Stimulated activated CD4-positive, alpha-beta T cell treated with anti-CD3 and anti-CD28 coated beads, Interleukin-1b, Interleukin-23, amount 100 ng/mL, for 1 hour (primary cell): ENCODE data around the gene C1orf198.

ENCODE experiments used
- DNase-seq, 2 donors: peaks; one replicate each; pipeline ENCODE4 v3.0.0-alpha.2; 2020; ENCODE audit warnings: low read depth in 2 of 2

The C1orf198 gene

DNA sequence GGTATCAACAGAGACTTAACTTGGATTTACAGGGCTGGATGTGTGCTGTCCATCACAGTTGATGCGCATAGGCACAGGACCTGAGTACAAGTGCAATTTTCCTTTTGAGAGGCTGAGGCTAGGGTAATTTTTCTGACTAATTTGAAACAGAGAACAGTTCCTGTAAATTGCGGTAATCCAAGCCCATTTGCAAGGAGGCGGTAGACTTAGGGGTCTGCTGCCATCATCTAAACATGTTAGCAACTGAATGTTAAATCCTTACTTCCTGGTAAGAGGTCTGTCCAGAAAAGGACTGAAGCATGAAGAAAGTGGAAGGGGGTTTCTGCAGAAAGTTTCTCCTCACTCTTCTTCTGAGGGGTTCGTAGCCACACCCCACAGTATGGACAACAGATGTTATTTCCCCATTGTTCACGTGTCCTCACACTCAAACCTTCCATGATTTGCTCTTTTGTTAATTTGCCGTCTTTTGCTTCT, 23.7 kb upstream of the C1orf198 start:
- DNase-seq, result no peak

DNA sequence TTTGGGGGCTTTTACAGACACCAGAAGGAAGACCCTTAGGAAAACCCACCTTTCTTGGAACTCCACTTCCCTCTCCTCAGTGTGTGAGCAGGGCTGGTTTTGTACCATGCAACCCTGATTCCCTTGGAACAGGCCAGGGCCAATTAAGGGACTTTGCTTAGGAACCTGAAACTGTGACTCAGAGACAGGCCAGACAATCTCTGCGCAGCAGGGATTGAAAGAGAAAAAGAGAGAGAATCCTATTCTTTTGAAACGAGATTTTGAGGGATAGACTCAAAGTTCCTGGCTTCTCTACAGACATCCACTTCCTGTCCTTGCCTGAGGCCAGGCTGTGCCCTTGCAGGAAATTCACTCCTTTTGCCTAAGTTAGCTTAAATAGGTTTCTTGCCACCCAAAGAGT, 23.1 kb upstream of the C1orf198 start:
- no peak for DNase-seq

DNA sequence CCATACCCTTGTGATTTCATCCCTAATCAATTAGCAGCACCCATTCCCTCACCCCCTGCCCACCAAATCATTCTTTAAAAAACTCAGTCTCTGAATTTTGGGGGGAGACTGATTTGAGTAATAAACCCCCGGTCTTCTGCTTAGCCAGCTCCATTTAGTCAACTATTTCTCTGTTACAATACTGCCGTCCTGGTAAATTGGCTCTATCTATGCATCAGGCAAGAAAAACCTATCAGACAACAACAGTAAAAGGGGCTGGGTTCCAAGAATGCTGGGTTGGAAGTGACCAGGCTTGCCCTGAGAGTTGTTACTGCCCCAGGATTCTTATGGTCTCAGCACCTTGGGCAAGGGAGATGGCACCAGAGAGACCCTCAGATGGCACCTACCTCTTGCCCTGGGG, 16.3 kb upstream of the C1orf198 start:
- DNase-seq, result no peak

DNA sequence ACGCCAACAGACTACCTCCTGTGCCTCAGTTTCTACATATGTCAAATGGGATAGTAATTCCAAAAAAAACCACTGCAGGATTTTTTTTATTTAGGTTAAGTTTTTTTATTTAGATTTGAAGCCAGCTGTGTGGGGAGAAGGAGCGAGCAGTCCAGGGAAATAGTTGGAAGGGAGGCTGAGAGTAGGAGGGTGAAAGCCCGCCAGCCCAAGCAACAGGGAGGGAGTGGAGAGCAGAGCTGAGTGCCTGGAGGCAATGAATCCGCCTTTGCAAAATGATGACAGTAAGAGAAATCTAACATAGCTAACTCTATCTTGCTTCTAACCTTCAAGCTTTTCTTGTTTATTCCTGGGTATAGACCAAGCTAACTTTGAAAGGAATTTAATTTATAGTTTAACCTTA, 15.6 kb upstream of the C1orf198 start:
- DNase-seq, result no peak

DNA sequence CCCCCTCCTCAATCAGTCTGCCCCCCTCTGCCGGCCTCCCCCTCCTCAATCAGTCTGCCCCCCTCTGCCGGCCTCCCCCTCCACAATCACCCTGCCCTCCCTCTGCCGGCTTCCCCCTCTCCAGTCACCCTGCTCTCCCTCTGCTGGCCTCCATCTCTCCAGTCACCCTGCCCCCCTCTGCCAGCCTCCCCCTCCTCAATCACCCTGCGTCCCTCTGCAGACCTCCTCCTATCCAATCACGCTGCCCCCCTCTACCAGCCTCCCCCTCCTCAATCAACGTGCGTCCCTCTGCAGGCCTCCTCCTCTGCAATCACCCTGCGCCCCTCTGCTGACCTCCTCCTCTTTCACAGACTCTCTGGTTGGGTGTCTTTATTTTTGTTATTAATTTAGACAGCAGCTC, 11.5 kb upstream of the C1orf198 start:
- DNase-seq, result no peak

DNA sequence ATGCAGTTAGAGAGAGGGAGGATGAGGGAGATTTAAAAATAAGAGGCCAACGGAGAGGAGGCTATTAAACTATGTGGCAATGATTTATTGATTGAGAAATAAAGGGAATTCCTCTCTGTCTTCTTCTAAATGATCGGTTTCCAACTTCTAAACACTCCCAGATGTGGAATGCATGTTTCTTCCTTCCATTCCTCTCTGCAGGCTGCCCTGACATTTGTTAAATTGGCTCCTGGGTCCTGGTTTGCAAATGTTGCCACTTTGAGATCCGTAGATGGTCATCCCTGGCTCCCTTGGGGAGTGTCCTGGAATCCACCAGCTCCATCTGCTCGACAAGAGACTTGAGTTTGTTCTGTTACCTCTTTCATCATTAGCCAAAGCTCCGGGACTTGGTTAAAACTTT, 10.3 kb upstream of the C1orf198 start:
- no peak for DNase-seq

DNA sequence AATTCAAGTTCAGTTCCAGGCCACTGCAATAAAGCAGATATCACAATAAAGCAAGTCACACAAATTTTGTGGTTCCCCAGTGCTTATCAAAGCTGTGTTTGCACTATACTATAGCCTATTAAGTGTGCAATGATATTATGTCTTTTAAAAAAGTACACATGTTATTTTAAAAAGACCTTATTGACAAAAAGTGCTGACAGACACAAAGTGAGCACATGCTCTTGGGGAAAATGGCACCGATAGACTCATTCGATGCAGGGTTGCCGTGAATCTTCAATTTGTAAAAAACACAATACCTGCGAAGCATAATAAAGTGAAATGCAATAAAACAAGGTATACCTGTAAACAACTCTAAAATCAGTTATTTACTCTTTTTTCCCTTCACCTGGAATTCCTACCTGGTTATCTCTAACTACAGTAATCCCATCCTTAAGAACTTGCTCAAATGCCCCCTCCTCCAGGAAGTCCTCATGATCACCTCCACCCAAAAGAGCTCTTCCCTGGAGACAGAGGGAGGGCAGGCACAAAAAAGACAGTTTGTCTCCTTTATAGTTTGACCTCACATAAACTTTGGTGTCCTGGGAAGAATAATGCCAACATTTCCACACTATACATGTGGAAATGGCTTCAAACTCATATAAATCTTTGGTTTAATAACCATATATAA, 9.7 kb upstream of the C1orf198 start:
- no peak for DNase-seq

DNA sequence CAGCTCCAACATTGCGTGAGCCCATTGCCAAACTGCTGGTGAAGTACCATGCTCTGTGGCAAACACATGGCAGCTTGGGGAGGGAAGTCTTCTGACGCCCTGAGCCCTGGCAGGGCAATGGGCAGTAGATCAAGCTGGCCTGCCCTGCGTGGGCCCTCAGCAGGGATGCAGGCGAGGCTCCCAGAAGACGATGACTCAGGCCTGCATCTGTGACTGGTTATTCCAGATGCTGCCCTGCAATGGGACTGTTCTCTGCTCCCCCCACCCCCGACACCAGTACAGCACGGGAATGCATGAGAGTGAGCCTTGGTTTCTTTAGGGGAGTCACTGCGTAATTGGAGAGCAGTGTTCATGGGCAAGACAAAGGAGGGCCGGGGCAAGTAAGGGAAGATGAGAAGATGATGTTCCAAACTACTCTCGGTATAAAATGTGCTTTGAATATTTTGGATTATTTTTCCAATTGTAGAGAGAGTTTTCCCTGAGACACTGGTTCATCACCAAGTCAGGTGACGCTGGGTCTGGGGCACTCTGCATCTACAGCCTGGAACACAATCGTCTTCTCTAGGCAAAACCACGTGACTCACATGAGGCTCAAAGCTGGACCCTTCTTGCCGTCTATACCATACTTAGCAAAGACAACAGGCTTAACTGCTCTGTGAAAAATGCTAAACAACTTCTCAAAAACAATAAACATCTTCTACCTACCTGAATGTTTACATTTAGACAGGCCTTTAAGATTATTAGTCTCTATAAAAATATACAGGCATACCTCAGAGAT, 9.0 kb upstream of the C1orf198 start:
- no peak for DNase-seq

DNA sequence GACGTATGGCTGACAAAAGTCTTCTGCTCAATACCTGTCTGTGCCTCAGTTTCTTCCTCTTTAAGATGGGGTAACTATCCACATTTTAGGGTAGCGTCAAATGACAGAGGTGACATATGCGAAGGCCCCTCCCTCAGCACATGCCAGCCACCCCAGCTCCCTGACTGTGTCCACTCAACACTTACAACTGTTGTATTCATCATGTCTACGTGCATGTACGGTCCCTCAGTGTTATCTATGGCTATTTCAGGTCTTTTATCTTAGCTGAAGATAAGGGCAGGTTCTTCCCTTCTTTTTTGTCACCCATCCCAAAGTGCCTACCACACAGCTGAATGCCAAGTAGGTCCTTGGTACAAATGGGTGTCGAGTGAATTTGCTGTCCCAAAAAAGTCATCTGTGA, 8.3 kb upstream of the C1orf198 start:
- no peak for DNase-seq

DNA sequence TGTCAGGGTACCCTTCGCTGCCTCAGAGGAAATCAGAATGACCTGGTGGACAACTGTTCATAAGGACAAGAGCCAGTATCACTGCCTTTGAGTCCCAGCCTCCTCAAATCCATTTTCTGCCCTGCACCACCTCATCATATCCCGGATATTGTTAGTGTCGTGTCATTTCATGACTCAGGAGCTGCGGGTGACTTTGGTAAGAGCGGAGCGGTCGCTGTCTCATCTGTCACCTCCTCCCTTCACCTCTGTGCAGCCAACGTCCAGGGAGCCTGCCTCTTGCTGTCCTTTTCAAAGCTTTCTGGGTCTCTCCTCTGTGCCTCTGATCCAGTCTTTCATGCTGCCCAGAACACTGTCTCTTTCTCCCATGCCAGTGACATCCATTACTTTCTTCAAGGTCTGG, 7.0 kb upstream of the C1orf198 start:
- DNase-seq, result no peak

DNA sequence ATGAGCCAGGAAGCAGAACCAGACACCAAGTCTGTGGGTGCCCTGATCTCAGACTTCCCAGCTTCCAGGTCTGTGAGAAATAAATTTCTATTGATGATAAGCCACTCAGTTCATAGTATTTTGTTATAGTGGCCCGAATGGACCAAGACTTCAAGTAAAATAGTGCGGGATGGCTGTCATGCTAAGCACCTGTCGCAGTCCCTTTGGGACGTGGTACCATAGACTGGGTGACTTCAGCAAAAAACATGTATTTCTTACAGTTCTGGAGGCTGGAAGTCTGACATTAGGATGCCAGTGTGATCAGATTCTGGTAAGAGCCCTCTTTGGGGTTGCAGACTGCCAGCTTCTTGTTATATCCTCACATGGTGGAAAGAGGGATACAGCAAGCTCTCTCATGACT, 2.6 kb upstream of the C1orf198 start:
- DNase-seq, result no peak

DNA sequence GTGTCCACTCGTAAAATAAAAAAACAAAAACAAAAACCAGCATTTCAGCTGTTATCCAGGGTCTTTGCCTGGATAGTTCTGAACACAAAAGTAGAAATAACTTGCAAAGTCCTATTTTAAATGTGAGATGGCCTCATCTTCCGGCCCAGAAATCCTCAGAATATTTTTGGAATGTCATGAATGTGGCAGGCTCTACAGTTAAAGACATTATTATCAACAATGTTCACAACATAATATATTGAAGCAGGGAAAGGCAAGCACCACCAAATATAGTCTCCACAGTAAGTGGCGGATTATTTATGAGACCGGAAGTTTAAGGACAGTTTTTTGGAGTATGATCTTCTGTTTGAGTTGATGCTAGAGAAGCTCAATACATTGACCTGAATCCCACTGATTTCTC, 1.2 kb upstream of the C1orf198 start:
- DNase-seq, result no peak

DNA sequence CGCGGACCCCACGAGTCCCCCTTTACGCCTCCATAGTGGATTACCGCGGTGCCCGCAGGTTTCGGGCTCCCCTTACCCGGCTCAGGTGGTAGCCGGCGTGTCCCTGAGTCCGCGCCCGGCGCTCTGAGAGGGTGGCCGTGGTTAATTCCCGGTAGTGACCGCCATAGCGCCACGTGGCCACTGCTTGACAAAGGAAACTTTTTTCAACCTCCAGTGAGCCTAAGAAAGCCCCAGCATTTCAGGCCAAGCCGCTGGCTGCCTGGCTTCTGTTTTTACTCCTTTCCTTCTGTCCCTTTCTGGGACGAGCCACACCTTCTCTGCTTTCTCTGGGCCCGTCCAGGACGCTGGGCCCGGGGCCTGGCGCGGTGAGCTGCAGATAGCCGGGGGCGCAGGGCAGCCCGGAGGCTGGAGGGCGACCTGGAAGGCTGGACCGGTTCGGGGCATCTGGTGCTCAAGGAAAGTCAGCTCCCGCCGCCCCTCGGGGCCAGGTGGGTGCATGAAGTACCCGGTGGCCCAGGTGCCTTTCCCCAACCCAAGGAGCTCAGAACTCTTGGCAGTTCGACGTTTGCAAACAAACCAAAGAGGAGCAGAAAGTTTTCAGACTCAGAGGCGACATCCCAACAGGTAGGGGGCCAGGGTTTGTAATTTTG, 540 bp upstream of the C1orf198 start:
- no peak for DNase-seq

DNA sequence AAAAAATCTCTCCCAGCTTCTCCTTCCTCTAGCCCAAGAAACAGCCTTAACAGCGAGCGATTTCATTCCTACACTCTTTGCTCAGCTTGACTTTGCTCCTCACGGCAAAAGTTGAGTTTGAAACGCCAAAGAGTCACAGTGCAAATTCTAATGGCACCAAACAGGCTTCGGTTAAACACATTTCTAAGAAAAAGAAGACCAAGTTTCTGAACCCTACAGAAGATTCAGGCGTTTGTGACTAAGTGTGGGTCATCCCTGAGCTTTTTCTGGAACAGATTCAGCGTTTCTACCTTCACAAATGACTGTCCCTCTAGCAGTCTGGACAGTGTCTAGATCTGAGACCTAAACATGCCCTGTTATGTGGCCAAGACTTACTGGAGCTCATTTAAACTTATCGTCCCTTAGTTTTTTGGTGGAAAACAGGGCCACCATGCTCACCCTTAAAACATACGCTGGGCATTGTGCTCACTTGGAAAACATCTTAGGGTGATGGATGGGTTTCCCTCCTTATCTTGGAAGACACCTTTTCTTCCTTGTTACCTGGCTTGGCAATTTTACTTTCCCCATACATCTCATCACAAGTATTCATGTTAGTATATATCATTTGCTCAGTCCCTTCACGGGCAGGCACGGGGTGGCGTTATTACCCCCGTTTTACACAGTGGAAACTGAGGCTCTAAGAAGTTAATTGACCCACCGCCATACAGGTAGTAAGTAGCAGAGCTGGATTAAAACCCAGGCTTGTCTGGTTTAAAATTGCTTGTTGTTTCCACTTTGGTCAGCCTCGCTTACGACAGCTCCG, 1.0 kb downstream of the C1orf198 start:
- no peak for DNase-seq

DNA sequence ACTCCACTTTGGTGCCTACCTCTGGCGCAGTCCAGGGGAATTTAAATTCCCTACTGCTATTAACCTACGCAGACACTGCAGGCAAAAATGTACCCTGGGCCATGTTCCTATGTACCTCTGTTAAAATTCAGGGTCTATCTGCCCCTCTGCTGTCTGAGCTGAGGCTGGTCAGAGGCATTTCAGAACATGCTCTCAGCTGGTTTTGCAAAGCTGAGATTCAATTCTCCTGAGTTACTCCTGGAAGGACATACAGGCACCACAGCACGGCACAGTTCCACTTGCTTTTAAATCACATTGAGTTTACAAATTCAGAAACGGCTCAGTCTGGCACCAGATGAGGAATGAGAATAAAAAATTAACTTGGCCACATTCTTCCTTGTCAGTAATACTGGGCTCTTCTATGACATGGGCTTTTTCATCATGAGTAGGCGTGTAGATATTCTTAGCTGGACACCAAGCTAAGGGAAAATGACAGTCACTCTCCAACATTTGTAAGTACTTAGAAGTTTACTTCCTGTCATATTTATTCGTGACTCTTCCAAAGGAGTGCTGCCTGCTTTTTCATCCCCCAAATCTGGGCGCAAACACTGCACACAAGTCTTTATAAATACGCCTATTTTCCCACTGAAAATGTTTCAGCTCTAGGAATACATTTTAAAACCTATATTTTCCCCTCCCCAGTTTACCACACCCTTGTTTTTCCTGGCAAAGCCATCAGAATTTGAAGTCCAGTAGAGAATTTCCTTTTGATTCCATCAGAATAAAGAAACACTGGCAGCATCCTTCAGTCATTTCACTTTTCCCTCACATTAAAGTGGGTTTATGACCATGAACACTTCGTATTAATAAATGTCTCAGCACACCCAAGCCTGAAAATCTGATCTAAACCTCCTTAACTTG, 1.9 kb downstream of the C1orf198 start:
- no peak for DNase-seq

DNA sequence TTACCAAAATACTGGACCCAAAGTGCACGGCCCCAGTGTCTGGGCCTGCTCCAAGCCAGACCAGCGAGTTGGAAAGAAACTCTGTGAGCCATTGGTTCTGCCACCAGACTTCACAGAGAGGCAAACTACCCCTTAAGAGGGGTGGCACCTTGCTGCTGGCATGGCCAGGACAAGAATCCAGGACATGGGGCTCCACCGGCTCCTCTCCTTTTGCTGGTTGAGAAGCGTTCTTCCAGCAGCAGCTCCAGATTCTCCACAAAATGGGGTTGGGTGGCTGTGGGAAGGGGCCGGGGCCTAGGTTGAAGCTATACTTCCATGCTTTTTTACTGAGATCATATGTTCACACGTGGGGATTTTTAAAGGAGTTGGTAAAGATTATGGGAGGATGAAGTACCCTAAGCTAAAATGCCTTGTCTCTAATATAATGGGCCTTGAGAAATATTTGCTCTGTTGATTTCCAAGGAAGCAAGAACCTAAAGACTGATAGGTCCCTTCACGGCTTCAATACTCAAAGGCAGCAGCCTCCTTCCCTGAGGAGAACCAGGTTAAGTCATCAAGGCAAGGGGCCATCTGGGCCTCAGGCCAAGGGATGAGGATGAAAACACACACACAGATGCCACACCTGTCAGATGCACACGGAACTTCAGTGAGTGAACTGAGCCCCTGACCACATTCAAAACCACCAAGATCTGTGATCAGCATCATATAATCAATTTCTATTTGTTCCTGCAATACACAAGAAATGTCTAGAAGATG, 3.1 kb downstream of the C1orf198 start:
- no peak for DNase-seq

DNA sequence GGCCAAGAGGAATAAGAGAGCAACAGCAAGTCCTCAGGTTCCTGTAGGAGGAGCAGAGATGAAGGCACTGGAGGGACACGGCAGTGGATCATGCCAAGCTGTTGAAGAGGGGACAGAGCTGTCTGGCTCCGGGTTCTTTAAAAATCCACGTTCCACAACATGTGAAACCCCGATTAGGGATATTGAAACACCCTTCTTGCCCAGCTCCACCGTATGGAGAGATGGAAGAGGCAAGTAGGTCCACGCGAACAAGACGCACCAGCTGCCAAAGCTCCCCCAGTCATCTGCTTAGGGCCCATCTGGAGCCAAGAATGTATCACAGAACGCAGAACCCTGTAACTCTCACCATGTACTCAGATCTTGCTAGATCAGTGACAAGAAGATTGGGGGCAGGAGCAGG, 3.9 kb downstream of the C1orf198 start:
- no peak for DNase-seq

DNA sequence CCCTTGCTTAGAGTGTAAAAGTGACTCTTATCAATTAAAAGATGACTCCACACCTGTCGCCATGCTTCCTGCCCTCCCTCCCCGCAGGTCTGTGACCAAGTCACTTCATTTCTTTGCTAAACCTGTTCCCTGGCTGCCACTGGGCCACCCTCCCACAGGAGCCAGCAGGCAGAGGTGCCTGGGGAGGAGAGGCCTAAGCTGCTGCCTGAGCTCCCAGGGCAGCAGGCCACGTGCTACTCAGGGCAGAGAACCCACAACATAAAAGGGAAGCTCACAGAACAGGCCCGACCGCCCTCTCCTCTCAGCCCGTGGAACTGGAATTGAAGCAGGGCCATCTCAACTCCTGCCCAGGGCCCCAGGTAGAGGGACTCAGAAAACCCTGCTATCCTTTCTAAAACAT, 4.9 kb downstream of the C1orf198 start:
- DNase-seq, result no peak

DNA sequence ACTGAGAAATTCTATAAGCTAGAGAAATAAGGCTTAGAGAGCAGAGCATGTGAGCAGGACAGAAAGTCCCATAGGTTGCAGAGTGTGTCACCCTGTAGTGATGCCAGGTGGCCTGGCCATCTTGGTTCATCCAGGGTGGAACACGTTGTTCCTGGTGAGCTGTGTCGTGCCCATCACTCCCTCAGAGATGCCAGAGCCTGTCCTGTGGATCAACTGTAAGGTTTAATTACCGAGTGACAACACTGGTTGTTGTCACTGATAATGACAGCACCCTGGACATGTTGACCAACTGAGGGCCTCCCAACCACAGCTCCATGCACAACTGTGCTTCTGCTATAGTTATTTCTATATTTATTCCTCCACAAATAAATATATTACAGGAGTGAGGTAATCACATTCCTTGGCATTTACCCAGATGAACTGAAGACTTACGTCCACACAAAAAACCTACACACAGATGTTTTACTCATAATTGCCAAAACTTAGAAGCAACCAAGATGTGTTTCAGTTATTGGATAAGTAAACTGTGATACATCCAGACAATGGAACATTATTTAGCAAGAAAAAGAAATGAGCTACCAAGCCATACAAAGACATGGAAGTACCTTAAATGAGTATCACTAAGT, 6.2 kb downstream of the C1orf198 start:
- DNase-seq, result no peak

DNA sequence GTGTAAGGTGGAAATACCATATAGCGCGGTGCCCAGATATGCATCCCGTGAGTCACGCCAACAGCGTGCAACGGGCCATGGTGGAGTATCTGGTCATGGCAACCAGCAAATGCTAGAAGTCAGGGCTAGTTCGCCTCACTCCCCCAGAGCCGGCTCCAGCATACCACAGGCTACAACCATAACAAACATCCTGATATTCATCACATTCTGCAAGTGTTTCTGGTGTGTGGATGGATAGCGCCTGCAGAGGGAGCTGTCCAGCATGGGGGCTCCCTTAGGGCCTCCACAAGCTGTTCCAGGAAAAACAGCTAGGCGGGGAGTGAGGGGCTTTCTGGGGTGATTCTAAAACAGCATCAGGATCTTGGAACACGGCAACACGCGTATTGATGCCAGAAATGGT, 6.8 kb downstream of the C1orf198 start:
- no peak for DNase-seq
